BLaER1 (cell line): Measurements from ENCODE around the gene PIGR.

Experiments
- H3K27ac ChIP-seq: shearing (Covaris generic); formaldehyde crosslinking; 2 replicates; pipeline ENCODE4 v1.8.1; 2022
- H3K27me3 ChIP-seq: shearing (Covaris generic); formaldehyde crosslinking; 2 replicates; pipeline ENCODE4 v1.8.1; 2022
- H3K36me3 ChIP-seq: shearing (Covaris generic); formaldehyde crosslinking; 2 replicates; pipeline ENCODE4 v1.8.1; 2022
- H3K4me1 ChIP-seq: shearing (Covaris generic); formaldehyde crosslinking; 2 replicates; pipeline ENCODE4 v1.8.1; 2022
- H3K4me2 ChIP-seq: shearing (Covaris generic); formaldehyde crosslinking; 2 replicates; pipeline ENCODE4 v1.8.1; 2022
- H3K4me3 ChIP-seq: shearing (Covaris generic); formaldehyde crosslinking; 2 replicates; pipeline ENCODE4 v1.8.1; 2022
- H3K9ac ChIP-seq: shearing (Covaris generic); formaldehyde crosslinking; 2 replicates; pipeline ENCODE4 v1.8.1; 2022
- H3K9me3 ChIP-seq: shearing (Covaris generic); formaldehyde crosslinking; 2 replicates; pipeline ENCODE4 v1.8.1; 2022
- H4K20me1 ChIP-seq: shearing (Covaris generic); formaldehyde crosslinking; 2 replicates; pipeline ENCODE4 v1.8.1; 2022
- Cebpa-rat ChIP-seq: shearing (Covaris generic); IDR thresholded peaks from 2 replicates; pipeline ENCODE4 v1.8.1; 2022

PIGR gene

DNA sequence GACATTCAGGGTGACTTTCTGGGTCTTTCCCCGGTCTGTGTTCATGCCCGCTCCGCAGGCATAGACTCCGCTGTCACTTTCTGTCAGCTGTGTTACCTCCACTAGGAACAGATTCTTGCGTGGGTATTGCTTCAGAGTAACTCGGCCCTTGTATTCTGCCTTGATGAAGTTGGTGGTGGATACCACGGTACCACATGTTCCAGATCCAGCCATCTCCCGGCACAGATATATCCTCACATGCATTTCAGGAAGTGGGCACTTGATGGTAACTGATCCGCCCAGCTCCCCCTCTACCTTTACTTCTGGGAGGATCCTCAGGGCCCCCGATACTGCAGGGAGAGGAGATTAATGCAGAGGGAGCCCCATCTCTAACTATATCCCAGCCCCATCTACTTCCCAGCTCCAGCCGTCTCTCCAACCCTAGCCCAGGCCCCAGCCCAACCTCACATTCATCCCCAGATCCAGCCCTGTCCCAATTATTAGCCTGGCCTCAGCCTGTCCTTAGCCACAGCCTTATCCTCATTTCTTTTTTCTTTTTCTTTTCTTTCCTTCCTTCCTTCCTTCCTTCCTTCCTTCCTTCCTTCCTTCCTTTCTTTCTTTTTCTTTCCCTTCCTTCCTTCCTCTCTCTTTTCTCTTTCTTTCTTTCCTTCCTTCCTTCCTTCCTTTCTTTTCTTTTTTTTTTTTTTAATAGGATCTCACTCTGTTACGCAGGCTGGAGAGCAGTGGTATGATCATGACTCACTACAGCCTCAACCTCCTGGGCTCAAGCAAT is 32.3 kb downstream of the PIGR start:
- Histone ChIP-seq H3K27me3 (peaks cover 20% of the 10 kb centered on the region), H3K9me3 (no peaks in the 10 kb centered on the region), H3K9ac (no peak overlapping the region), H3K36me3 (peaks cover 18% of the 10 kb centered on the region), H3K4me2 (peak overlapping the region; percentile 38), H4K20me1 (peaks cover 32% of the 10 kb centered on the region), H3K27ac (no peak overlapping the region), H3K4me3 (no peak overlapping the region), H3K4me1 (peaks cover 83% of the 10 kb centered on the region)
- TF ChIP-seq Cebpa-rat = no peak

DNA sequence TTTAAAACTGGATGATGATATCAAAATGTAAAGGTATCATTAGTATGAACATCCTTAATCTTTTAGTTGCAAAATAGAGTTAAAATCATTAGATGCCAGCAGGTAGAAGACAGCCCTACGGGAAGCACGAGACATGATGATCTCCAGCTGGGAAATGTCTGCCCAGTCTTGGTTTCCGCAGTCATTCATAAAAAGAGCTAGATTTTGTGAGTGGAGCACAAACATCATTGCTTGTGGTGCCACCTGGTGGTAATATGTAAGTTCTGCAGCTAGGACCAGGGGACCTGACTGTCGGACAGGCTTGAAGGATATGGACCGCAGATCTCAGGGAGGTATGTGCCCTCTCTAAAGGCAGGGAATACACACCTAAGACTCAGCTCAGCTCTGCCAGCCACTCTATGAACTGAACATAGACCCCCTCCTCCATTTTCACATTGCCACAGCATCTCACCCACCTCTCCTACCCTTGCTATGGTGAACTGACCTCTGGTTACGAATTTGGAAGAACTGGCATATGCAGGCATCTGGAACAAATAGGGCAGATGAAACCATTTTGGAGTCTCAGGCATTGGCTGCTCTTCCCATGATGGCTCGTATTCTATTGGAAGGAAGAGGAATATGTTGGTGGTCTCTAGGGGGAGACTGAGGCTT is 33.7 kb downstream of the PIGR start:
- peaks cover 44% of the 10 kb centered on the region for H4K20me1 ChIP-seq
- 0 out of 2 replicates have a peak overlapping the region, but pooled peaks have one; percentile 10 for H3K4me2 ChIP-seq
- no peak overlapping the region for H3K9ac ChIP-seq
- H3K27ac ChIP-seq = no peak overlapping the region
- peaks cover 71% of the 10 kb centered on the region for H3K4me1 ChIP-seq
- peaks cover 26% of the 10 kb centered on the region for H3K36me3 ChIP-seq
- TF ChIP-seq Cebpa-rat = no peak
- H3K4me3 ChIP-seq = no peak overlapping the region
- H3K9me3 ChIP-seq = no peaks in the 10 kb centered on the region
- H3K27me3 ChIP-seq = peaks cover 33% of the 10 kb centered on the region

DNA sequence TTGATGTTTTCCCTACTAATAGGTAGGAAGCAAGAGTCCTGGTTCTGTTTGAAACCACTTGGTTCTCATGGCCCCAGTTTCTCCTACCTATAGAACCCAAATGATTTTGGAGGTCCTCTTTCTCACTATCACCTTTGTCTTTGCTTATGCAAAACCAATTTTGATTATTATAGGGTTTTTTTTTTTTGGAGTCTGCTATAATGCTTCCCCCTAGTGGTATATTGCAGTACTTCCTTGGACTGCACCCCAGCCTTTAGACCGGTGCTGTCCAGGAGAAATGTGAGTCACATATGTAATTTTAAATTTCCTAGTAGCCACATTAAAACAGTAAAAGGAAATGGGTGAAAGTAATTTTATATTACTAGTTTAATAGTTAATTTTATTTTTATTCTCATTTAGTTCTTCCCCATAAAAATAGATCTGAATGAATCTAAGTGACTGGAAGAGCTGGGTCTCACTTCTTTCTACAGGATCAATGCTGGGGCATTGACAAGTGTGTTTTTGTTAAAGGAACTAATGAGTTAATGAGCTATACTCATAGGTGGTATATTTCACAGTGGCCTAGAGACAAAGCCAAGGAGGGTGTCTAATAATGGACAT is 35.1 kb downstream of the PIGR start:
- no peak overlapping the region for H3K4me2 ChIP-seq

DNA sequence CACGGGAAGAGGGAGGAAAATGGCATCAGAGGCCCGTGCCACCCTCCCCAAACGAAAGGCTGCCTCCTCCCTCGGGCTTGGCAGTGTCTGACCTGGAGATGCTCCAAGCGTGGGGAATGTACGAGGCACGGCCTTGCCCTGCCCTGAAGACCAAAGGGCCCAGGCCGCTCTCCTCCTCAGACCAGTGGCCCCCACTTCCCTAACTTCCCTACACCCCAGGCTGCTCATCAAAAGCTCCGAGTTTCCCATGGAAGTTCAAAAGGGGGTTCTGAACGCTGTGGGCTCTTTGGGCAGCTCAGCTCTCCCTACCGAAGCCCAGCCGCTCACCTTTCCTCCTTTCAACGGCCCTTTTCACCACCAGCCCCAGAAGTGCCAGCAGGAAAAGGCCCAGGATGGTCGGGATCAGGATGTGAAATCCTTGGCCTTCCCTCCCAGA is 36.4 kb downstream of the PIGR start:
- Histone ChIP-seq H3K9ac (0 out of 2 replicates have a peak overlapping the region, but pooled peaks have one; percentile 38), H3K27me3 (peaks cover 36% of the 10 kb centered on the region), H3K9me3 (no peaks in the 10 kb centered on the region), H3K4me1 (peaks cover 63% of the 10 kb centered on the region), H4K20me1 (peaks cover 59% of the 10 kb centered on the region), H3K27ac (no peak overlapping the region), H3K36me3 (peaks cover 28% of the 10 kb centered on the region), H3K4me2 (peak overlapping the region; percentile 89), H3K4me3 (peak overlapping the region; percentile 63)
- TF ChIP-seq Cebpa-rat = no peak

More for the DNA sequence above, 35.1 kb downstream of the PIGR start:
- peaks cover 63% of the 10 kb centered on the region for H3K4me1 ChIP-seq
- H3K4me3 ChIP-seq = no peak overlapping the region
- H3K36me3 ChIP-seq = peaks cover 25% of the 10 kb centered on the region
- H3K27me3 ChIP-seq = peaks cover 36% of the 10 kb centered on the region
- H3K9ac ChIP-seq = no peak overlapping the region
- TF ChIP-seq Cebpa-rat = no peak
- no peak overlapping the region for H3K27ac ChIP-seq
- no peaks in the 10 kb centered on the region for H3K9me3 ChIP-seq
- H4K20me1 ChIP-seq = peaks cover 48% of the 10 kb centered on the region

DNA sequence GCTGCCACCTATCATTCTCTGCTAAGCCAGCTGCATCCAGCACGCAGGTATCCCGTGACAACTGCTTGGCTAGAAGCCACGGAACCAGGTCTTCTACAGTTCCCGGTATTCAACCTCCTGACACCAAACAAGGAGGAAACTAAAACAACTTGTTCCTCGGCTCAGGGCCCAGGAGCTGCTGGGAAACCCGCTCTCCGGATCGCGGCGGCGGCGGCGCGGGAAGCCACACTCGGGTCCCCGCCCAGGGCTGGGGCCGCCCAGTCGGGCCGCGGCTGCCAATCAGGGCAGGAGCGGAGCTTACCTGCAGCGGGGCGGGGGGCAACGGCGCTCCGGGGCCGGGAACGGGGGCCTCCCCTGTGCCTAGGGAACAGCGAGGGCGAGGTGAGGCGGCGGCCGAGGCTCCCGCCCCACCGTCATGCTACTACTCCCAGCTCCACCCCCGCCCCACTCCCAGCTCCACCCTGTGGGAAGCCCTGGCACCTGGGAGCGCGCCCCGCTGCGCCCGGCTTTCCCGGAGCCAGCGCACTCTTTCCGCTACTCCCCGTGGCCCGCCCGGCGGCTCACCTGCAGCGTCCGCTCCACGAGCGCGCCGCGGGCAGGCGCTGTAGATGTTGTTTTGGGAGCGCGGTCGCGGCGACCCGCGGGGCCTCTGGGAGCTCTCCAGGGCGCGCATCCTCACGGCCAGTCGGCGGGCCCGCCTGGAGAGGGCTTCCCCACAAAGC is 36.9 kb downstream of the PIGR start:
- H3K4me1 ChIP-seq = peaks cover 60% of the 10 kb centered on the region
- no peak for TF ChIP-seq Cebpa-rat
- no peak overlapping the region for H3K27ac ChIP-seq
- peaks cover 36% of the 10 kb centered on the region for H3K27me3 ChIP-seq
- peaks cover 59% of the 10 kb centered on the region for H4K20me1 ChIP-seq
- peaks cover 33% of the 10 kb centered on the region for H3K36me3 ChIP-seq
- H3K9me3 ChIP-seq = no peaks in the 10 kb centered on the region
- peak overlapping the region; percentile 63 for H3K4me3 ChIP-seq
- 0 out of 2 replicates have a peak overlapping the region, but pooled peaks have one; percentile 38 for H3K9ac ChIP-seq
- H3K4me2 ChIP-seq = peak overlapping the region; percentile 89

DNA sequence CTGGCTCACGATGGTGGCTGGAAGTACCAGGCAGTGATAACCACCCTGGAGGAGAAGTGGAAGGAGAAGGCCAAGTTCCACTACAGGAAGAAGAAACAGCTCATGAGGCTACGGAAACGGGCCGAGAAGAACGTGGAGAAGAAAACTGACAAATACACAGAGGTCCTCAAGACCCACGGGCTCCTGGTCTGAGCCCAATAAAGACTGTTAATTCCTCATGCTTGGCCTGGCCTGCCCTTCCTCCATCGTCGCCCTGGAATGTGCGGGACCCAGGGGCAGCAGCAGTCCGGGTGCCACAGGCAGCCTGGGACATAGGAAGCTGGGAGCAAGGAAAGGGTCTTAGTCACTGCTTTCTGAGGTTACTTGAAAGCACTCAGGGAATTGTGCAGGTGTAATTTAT is 38.2 kb downstream of the PIGR start:
- Histone ChIP-seq H3K4me1 (peaks cover 47% of the 10 kb centered on the region), H3K9me3 (no peaks in the 10 kb centered on the region), H3K36me3 (peaks cover 44% of the 10 kb centered on the region), H3K27ac (no peak overlapping the region), H3K27me3 (peaks cover 36% of the 10 kb centered on the region), H3K4me3 (no peak overlapping the region), H4K20me1 (peaks cover 59% of the 10 kb centered on the region), H3K9ac (no peak overlapping the region), H3K4me2 (no peak overlapping the region)
- TF ChIP-seq Cebpa-rat = no peak

DNA sequence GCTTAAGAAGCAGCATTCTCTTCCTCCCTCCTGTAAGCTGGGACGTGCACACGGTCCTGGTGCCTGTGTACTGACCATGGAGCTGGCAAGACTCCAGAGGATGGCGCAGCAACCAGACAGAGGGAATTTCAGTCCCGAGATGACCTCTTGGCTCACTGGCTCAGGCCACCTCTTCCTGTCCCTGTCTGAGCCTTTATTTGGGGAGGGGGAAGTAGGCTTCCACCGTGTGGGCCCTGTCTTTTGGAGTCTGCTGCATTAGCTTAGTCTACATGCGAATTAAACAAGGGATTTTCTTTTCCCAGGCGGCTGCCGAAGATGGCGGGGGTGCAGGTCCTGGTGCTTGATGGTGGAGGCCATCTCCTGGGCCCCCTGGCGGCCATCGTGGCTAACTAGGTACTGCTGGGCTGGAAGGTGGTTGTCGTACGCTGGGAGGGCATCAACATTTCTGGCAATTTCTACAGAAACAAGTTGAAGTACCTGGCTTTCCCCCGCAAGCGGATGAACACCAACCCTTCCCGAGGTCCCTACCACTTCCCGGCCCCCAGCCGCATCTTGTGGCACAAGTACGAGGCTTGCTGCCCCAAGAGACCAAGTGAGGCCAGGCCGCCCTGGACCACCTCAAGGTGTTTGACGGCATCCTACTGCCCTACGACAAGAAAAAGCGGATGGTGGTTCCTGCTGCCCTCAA is 38.8 kb downstream of the PIGR start:
- Histone ChIP-seq H3K9me3 (no peaks in the 10 kb centered on the region), H4K20me1 (peaks cover 59% of the 10 kb centered on the region), H3K4me2 (no peak overlapping the region), H3K9ac (no peak overlapping the region), H3K4me1 (peaks cover 41% of the 10 kb centered on the region), H3K36me3 (peaks cover 50% of the 10 kb centered on the region), H3K27me3 (peaks cover 36% of the 10 kb centered on the region), H3K4me3 (no peak overlapping the region), H3K27ac (no peak overlapping the region)
- no peak for TF ChIP-seq Cebpa-rat

DNA sequence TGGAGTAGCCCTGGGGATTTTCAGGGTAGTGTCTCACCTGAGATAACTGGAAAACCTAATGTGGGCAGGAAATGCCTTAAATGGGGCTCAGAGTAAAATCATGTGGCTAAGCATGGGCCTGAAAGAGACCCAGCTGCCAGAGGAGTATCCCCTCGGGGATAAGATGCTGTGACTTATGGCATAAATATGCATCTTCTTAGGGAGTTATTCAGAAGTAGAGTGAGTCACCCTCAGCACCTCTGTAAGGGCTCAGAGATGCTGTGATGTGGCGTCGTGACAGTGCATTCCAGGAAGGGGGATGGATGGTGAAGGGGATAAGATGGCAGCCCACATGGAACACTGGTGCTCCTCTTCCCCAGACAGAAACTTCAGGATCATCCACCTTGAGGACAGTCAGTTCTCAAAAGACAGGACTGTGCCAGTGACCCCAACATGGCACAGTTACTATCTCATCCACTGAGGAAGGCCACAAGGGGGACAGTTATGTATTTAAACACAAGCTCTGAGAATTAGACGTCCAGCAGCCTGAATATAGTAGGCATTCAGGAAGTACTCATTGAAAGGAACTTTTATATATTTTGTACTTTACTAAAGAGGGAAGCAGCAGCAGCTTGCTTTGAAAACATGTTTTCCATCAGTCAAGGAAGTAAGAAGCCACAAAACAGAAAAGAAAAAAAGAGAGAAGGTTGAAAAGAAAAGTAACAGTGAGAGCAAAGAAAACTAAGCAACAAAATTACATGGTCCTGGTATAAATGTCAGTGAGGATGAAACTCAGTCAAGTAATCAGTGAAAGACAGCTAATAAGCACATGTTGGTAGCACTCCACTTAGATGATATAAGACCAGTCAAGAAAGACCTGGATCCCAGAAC is 40.7 kb downstream of the PIGR start:
- H3K4me2 ChIP-seq = peak overlapping the region; percentile 71
- no peak overlapping the region for H3K27ac ChIP-seq
- peaks cover 42% of the 10 kb centered on the region for H4K20me1 ChIP-seq
- H3K4me1 ChIP-seq = peaks cover 35% of the 10 kb centered on the region
- H3K4me3 ChIP-seq = no peak overlapping the region
- H3K27me3 ChIP-seq = peaks cover 32% of the 10 kb centered on the region
- peaks cover 45% of the 10 kb centered on the region for H3K36me3 ChIP-seq
- no peak overlapping the region for H3K9ac ChIP-seq
- H3K9me3 ChIP-seq = no peaks in the 10 kb centered on the region
- no peak for TF ChIP-seq Cebpa-rat
